SIG-M5 treated with dmso at 0.1 percent for 504 hours (cell line): ENCODE measurements around the gene SLC6A11.

Experiments
- DNase-seq: peaks from one replicate; lab custom pipeline; 2025; ENCODE audit not compliant: unreplicated experiment; lab: John Stamatoyannopoulos, UW

Gene SLC6A11

GRCh38 chr3:10950476-10951294 is 134.7 kb downstream of the SLC6A11 start:
- DNase-seq, result peak; percentile 62

- DNase-seq, result no peak
Observed at GRCh38 chr3:10951295-10951926, 135.4 kb downstream of the SLC6A11 start.

GRCh38 chr3:10952525-10952924 is 136.5 kb downstream of the SLC6A11 start:
- no peak for DNase-seq

GRCh38 chr3:10954740-10955139 is 138.7 kb downstream of the SLC6A11 start:
- no peak for DNase-seq

GRCh38 chr3:10955711-10956453 is 139.9 kb downstream of the SLC6A11 start:
- no peak for DNase-seq

- no peak for DNase-seq
Observed at GRCh38 chr3:10956531-10956930, 140.5 kb downstream of the SLC6A11 start.

GRCh38 chr3:10956986-10957385 is 141.0 kb downstream of the SLC6A11 start:
- DNase-seq, result no peak

- DNase-seq, result no peak
Observed at GRCh38 chr3:10957976-10958749, 142.1 kb downstream of the SLC6A11 start.

- no peak for DNase-seq
Observed at GRCh38 chr3:10960255-10960654, 144.2 kb downstream of the SLC6A11 start.

- no peak for DNase-seq
Observed at GRCh38 chr3:10961921-10962320, 145.9 kb downstream of the SLC6A11 start.

- no peak for DNase-seq
Observed at GRCh38 chr3:10962481-10963036, 146.5 kb downstream of the SLC6A11 start.

GRCh38 chr3:10964537-10965167 is 148.6 kb downstream of the SLC6A11 start:
- DNase-seq, result no peak

- no peak for DNase-seq
Observed at GRCh38 chr3:10968401-10968800, 152.4 kb downstream of the SLC6A11 start.

GRCh38 chr3:10970306-10970960 is 154.4 kb downstream of the SLC6A11 start:
- no peak for DNase-seq

GRCh38 chr3:10972072-10972782 is 156.2 kb downstream of the SLC6A11 start:
- DNase-seq, result no peak

GRCh38 chr3:10973046-10973595 is 157.1 kb downstream of the SLC6A11 start:
- no peak for DNase-seq

GRCh38 chr3:10974131-10974530 is 158.1 kb downstream of the SLC6A11 start:
- DNase-seq, result no peak

GRCh38 chr3:10974746-10975375 is 158.8 kb downstream of the SLC6A11 start:
- no peak for DNase-seq
